ENCODE results near the gene SLC23A2.

- TF ChIP-seq, protein P1, sequence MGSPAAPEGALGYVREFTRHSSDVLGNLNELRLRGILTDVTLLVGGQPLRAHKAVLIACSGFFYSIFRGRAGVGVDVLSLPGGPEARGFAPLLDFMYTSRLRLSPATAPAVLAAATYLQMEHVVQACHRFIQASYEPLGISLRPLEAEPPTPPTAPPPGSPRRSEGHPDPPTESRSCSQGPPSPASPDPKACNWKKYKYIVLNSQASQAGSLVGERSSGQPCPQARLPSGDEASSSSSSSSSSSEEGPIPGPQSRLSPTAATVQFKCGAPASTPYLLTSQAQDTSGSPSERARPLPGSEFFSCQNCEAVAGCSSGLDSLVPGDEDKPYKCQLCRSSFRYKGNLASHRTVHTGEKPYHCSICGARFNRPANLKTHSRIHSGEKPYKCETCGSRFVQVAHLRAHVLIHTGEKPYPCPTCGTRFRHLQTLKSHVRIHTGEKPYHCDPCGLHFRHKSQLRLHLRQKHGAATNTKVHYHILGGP (tag by site-specific recombination; IDR thresholded peaks at IDR 0.05), result no peak
- TF ChIP-seq CTCF (tag by site-specific recombination; IDR thresholded peaks at IDR 0.05) (no peak), KLF9 (tag by site-specific recombination; IDR thresholded peaks at IDR 0.05; ENCODE audit: low read depth) (no peak), ZNF280C (tag by site-specific recombination; IDR thresholded peaks at IDR 0.05) (no peak), GLIS1 (tag by site-specific recombination; IDR thresholded peaks at IDR 0.05) (no peak), ATF2 (tag by site-specific recombination; IDR thresholded peaks at IDR 0.05; ENCODE audit: low read depth) (no peak), ZNF324 (tag by site-specific recombination; IDR thresholded peaks at IDR 0.05) (no peak), MZF1 (tag by site-specific recombination; IDR thresholded peaks at IDR 0.05; ENCODE audit: borderline replicate concordance) (no peak), ZNF521 (tag by site-specific recombination; IDR thresholded peaks at IDR 0.05) (no peak), YY1 (tag by site-specific recombination; IDR thresholded peaks at IDR 0.05) (no peak), PRDM10 (tag by site-specific recombination; IDR thresholded peaks at IDR 0.05) (no peak)
- TF ChIP-seq, protein P2, sequence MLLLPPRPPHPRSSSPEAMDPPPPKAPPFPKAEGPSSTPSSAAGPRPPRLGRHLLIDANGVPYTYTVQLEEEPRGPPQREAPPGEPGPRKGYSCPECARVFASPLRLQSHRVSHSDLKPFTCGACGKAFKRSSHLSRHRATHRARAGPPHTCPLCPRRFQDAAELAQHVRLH (tag by site-specific recombination; IDR thresholded peaks at IDR 0.05), result no peak
- TF ChIP-seq, protein P3, sequence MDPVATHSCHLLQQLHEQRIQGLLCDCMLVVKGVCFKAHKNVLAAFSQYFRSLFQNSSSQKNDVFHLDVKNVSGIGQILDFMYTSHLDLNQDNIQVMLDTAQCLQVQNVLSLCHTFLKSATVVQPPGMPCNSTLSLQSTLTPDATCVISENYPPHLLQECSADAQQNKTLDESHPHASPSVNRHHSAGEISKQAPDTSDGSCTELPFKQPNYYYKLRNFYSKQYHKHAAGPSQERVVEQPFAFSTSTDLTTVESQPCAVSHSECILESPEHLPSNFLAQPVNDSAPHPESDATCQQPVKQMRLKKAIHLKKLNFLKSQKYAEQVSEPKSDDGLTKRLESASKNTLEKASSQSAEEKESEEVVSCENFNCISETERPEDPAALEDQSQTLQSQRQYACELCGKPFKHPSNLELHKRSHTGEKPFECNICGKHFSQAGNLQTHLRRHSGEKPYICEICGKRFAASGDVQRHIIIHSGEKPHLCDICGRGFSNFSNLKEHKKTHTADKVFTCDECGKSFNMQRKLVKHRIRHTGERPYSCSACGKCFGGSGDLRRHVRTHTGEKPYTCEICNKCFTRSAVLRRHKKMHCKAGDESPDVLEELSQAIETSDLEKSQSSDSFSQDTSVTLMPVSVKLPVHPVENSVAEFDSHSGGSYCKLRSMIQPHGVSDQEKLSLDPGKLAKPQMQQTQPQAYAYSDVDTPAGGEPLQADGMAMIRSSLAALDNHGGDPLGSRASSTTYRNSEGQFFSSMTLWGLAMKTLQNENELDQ (tag by site-specific recombination; IDR thresholded peaks at IDR 0.05; ENCODE audit: low read depth), result no peak
Measured at GRCh38 chr20:4950841-4951240, 50.5 kb downstream of the SLC23A2 start.

Measured in HEK293 (cell line).